K562 (cell line): ENCODE data around the gene PCARE. TPM values are rescaled to one million over a fixed set of nuclear protein-coding genes. Genes with fewer than 3 reads are reported as not detected.

Experiments used
- CBX2 ChIP-seq: fragments of 200-600 bp; sonication (generic); IDR thresholded peaks from one replicate; pipeline ENCODE4 v1.6.1; 2012; ENCODE audit warnings: mild to moderate bottlenecking, low read length, inconsistent platforms; ENCODE audit not compliant: insufficient read depth, poor library complexity, severe bottlenecking
- CTCFL ChIP-seq: IDR thresholded peaks from 2 replicates; pipeline ENCODE4 v1.6.1; 2011; ENCODE audit warnings: borderline replicate concordance, low read depth, mild to moderate bottlenecking, moderate library complexity, low read length; ENCODE audit not compliant: insufficient read depth, poor library complexity, severe bottlenecking
- DLX4 ChIP-seq: fragments of 250-450 bp; sonication (Bioruptor Pico); IDR thresholded peaks from 2 replicates; pipeline ENCODE4 v1.6.1; 2021; ENCODE audit warnings: mild to moderate bottlenecking
- KAT8 ChIP-seq: fragments of 450-650 bp; IDR thresholded peaks from 2 replicates; pipeline ENCODE4 v1.6.1; 2016; ENCODE audit warnings: low read depth, mild to moderate bottlenecking
- SRSF3 ChIP-seq: fragments of 200-400 bp; formaldehyde crosslinking; IDR thresholded peaks from 2 replicates; pipeline ENCODE4 v1.6.1; 2016; ENCODE audit warnings: mild to moderate bottlenecking, low read length, moderate library complexity; ENCODE audit not compliant: insufficient read depth
- TEAD1 ChIP-seq, 2 experiments: fragments of 450-650 bp in 1 of 2; sonication (generic) in 1 of 2; formaldehyde crosslinking; IDR thresholded peaks; 2 replicates each; pipeline versions ENCODE4 v1.4.0 to v1.8.0; 2020 to 2022; ENCODE audit warnings: mild to moderate bottlenecking in 2 of 2, missing genetic modification reagents in 1 of 2
- TFAM ChIP-seq: fragments of 250-450 bp; sonication (Bioruptor Pico); conservative IDR thresholded peaks from 2 replicates; pipeline ENCODE4 v1.5.0; 2021; ENCODE audit warnings: mild to moderate bottlenecking, moderate library complexity
- ZNF41 ChIP-seq: fragments of 250-450 bp; sonication (Bioruptor Pico); conservative IDR thresholded peaks from 2 replicates; pipeline ENCODE4 v1.4.0; 2020; ENCODE audit warnings: mild to moderate bottlenecking
- ZNF586 ChIP-seq: fragments of 450-650 bp; formaldehyde crosslinking; conservative IDR thresholded peaks from 2 replicates; pipeline ENCODE4 v1.4.0; 2020; ENCODE audit warnings: mild to moderate bottlenecking, moderate library complexity
- polyA plus RNA-seq, 8 experiments: library from polyadenylated mRNA; depleted of rRNA in 4 of 8; stranded (reverse) in 5 of 8; unstranded in 3 of 8; fragments of >200 nt; fragmentation: Nextera tagmentation in 2 of 8; fragmentation: Illumina TruSeq in 1 of 8; extraction: Ambion mirVana in 2 of 8; extraction: Trizol in 1 of 8; gene quantifications; 2 replicates each; pipeline versions ENCODE4 v1.2.1 to v1.2.3, GENCODE V29; 2011 to 2014; ENCODE audit warnings: inconsistent platforms in 1 of 8, missing spikeins in 1 of 8
- total RNA-seq, 7 experiments: library from RNA; depleted of rRNA in 6 of 7; stranded (reverse); fragments of >200 nt in 6 of 7; fragmentation: Illumina TruSeq in 2 of 7; extraction: Trizol in 2 of 7; gene quantifications; 2 replicates each; pipeline versions ENCODE4 v1.2.1 to v1.2.3, GENCODE V29; 2011 to 2021; ENCODE audit warnings: low replicate concordance in 1 of 7

The PCARE gene
- total and polyA plus RNA-seq, 9 of the 15 experiments (the other 6 are each of a cell fraction or from before 2014, with no cell fraction given), result not detected

- no peak for TF ChIP-seq ZNF41 (CRISPR knock-in tag)
- no peak for TF ChIP-seq DLX4 (CRISPR knock-in tag)
- TF ChIP-seq TEAD1 (CRISPR knock-in tag; IDR thresholded peaks at IDR 0.05), result no peak
- TF ChIP-seq SRSF3, result no peak
- TF ChIP-seq CTCFL, result no peak
- TF ChIP-seq ZNF586 (CRISPR knock-in tag), result no peak
- no peak for TF ChIP-seq KAT8
- no peak for TF ChIP-seq CBX2
- TF ChIP-seq TFAM (CRISPR knock-in tag), result no peak
Measured at GRCh38 chr2:29106980-29107388, 32.7 kb upstream of the PCARE start (continued).
